ENCODE data around the gene ZNF564. TPM values are rescaled to one million over a fixed set of nuclear protein-coding genes. Genes with fewer than 3 reads are reported as not detected.
"Not testable (repeated sequence)": the region's sequence is repeated elsewhere in the genome, so short reads cannot be mapped to it uniquely, and the experiment has no call there.

ZNF564 gene
- total RNA-seq, 2 donors from 2014 or later = 8.5 to 8.6 TPM

DNA sequence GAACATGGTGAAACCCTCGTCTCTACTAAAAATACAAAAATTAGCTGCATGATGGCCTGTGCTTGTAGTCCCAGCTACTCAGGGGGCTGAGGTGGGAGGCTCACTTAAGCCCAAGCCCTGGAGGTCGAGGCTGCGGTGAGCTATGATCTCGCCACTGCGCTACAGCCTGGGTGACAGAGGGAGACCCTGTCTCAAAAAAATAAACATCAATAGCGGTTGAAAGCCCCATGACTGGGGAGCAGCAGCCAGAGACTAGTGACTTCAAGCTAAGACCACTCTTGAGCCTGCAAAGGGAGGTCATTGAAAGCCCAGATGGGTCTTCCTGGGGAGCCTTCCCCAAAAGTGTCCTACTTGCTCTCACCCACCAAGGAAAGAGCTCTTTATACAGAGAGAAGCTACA, 54.8 kb downstream of the ZNF564 start:
- H3K9me3 ChIP-seq = no peaks in the 10 kb centered on the region
- no peaks in the 10 kb centered on the region for H3K36me3 ChIP-seq
- H3K4me3 ChIP-seq = no peak overlapping the region
- peaks cover 0 to 12% of the 10 kb centered on the region in 2 donors for H3K4me1 ChIP-seq
- H3K27me3 ChIP-seq = no peaks in the 10 kb centered on the region
- DNase-seq (ENCODE audit: low spot score) = no peak
- TF ChIP-seq CTCF (IDR thresholded peaks at IDR 0.05) = no peak
- H3K27ac ChIP-seq = no peak overlapping the region

- Histone ChIP-seq H3K36me3 (no peaks in the 10 kb centered on the region), H3K27ac (peak overlapping the region; percentile 85 to 92), H3K4me3 (peak overlapping the region; percentile 52 to 65), H3K27me3 (no peaks in the 10 kb centered on the region), H3K4me1 (peaks cover 0 to 12% of the 10 kb centered on the region in 2 donors), H3K9me3 (no peaks in the 10 kb centered on the region)
- DNase-seq (ENCODE audit: low spot score) = peak; percentile 97
- TF ChIP-seq CTCF (IDR thresholded peaks at IDR 0.05) = peak; percentile 14 to 59
Measured at GRCh38 chr19:12495002-12495802, 56.1 kb downstream of the ZNF564 start.

DNA sequence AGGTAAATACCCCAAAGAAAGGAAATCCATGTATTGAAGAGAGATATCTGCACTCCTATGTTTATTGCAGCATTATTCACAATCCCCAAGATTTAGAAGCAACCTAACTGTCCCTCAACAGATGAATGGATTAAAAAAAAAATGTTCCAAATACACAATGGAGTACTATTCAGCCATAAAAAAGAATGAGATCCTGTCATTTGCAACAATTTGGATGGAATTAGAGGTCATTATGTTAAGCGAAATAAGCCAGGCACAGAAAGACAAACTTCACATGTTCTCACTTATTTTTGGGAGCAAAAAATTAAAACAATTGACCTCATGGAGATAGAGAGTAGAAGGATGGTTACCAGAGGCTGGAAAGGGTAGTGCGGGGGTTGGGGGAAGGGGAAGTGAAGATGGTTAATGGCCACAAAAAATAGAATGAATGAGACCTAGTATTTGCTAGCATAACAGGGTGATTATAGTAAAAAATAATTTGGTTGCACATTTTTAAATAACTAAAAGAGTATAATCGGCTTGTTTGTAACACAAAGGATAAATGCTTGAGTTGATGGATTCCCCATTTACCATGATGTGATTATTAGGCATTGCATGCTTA, 56.9 kb downstream of the ZNF564 start:
- Histone ChIP-seq H3K36me3 (no peaks in the 10 kb centered on the region), H3K9me3 (no peaks in the 10 kb centered on the region), H3K4me3 (peak overlapping the region in 1 of 2 donors; percentile 65), H3K27ac (peak overlapping the region; percentile 85 to 92), H3K4me1 (peaks cover 0 to 12% of the 10 kb centered on the region in 2 donors), H3K27me3 (no peaks in the 10 kb centered on the region)
- no peak for TF ChIP-seq CTCF (IDR thresholded peaks at IDR 0.05)
- no peak for DNase-seq (ENCODE audit: low spot score)

GRCh38 chr19:12486265-12486783, 65.0 kb downstream of the ZNF564 start:
- H3K4me1 ChIP-seq = peaks cover 0 to 12% of the 10 kb centered on the region in 2 donors
- not testable (repeated sequence) for H3K4me3 ChIP-seq; H3K27me3 ChIP-seq; H3K9me3 ChIP-seq; H3K36me3 ChIP-seq; DNase-seq (ENCODE audit: low spot score); H3K27ac ChIP-seq

- no peak overlapping the region for H3K27ac ChIP-seq
- H3K36me3 ChIP-seq = no peaks in the 10 kb centered on the region
- DNase-seq (ENCODE audit: low spot score) = no peak
- H3K9me3 ChIP-seq = no peaks in the 10 kb centered on the region
- H3K4me1 ChIP-seq = peaks cover 0 to 12% of the 10 kb centered on the region in 2 donors
- H3K27me3 ChIP-seq = no peaks in the 10 kb centered on the region
- no peak for TF ChIP-seq CTCF (IDR thresholded peaks at IDR 0.05)
- no peak overlapping the region for H3K4me3 ChIP-seq
Measured at GRCh38 chr19:12485571-12485970, 65.7 kb downstream of the ZNF564 start.

DNA sequence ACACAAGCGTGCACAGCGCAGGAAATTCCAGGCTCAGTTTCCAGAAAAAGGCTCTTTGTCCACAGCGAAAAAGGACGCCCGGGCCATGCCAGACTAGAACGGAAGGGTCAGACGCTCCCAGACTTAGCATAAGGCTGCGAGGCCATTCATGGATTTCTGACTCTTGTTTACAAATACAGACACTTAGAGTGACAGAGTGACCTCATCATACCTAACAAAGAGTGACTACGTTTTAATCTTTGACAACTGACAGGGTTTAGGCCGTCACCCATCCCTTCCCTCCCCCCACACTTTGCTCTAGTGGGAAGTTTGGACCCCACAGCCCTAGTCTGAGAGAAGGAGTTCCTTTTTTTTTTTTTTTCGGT, 66.2 kb downstream of the ZNF564 start:
- Histone ChIP-seq H3K27me3 (no peaks in the 10 kb centered on the region), H3K36me3 (no peaks in the 10 kb centered on the region), H3K27ac (peak overlapping the region; percentile 72 to 79), H3K9me3 (no peaks in the 10 kb centered on the region), H3K4me1 (peaks cover 0 to 12% of the 10 kb centered on the region in 2 donors), H3K4me3 (peak overlapping the region; percentile 83 to 86)
- no peak for TF ChIP-seq CTCF (IDR thresholded peaks at IDR 0.05)
- no peak for DNase-seq (ENCODE audit: low spot score)
